Loucy (cell line): ENCODE results near the gene ACSL5.

ENCODE experiments used
- H2AFZ ChIP-seq: fragments of 200-600 bp; sonication (generic); 2 replicates; pipeline ENCODE4 v1.6.0; 2016; ENCODE audit warnings: antibody characterized with exemption, mild to moderate bottlenecking, low read length, moderate library complexity
- H3F3A ChIP-seq: fragments of 200-600 bp; 2 replicates; pipeline ENCODE4 v1.6.0; 2016; ENCODE audit warnings: antibody characterized with exemption, low read depth, mild to moderate bottlenecking
- H3K27me3 ChIP-seq: fragments of 200-600 bp; sonication (generic); 2 replicates; pipeline ENCODE4 v1.6.1; 2014; ENCODE audit warnings: low read length, mild to moderate bottlenecking; ENCODE audit not compliant: insufficient read depth, poor library complexity, severe bottlenecking
- H3K36me3 ChIP-seq: fragments of 200-600 bp; sonication (generic); 2 replicates; pipeline ENCODE4 v1.6.1; 2016; ENCODE audit warnings: low read length; ENCODE audit not compliant: insufficient read depth
- H3K4me1 ChIP-seq: fragments of 200-600 bp; sonication (generic); 2 replicates; pipeline ENCODE4 v1.5.1; 2014; ENCODE audit warnings: low read length, mild to moderate bottlenecking; ENCODE audit not compliant: insufficient read depth, poor library complexity, severe bottlenecking
- H3K4me2 ChIP-seq: fragments of 200-600 bp; sonication (generic); 2 replicates; pipeline ENCODE4 v1.6.0; 2014; ENCODE audit warnings: antibody characterized with exemption, low read length, low read depth, mild to moderate bottlenecking; ENCODE audit not compliant: poor library complexity, severe bottlenecking
- H3K4me3 ChIP-seq: fragments of 200-600 bp; sonication (generic); 2 replicates; pipeline ENCODE4 v1.5.1; 2014; ENCODE audit warnings: low read length, mild to moderate bottlenecking, mixed read lengths; ENCODE audit not compliant: poor library complexity, severe bottlenecking
- H3K79me2 ChIP-seq: fragments of 200-600 bp; sonication (generic); 2 replicates; pipeline ENCODE4 v1.6.1; 2014; ENCODE audit warnings: low read length; ENCODE audit not compliant: insufficient read depth
- H3K9ac ChIP-seq: fragments of 200-600 bp; sonication (generic); 2 replicates; pipeline ENCODE4 v1.6.0; 2014; ENCODE audit warnings: mild to moderate bottlenecking, low read depth, low read length, moderate library complexity; ENCODE audit not compliant: poor library complexity, severe bottlenecking
- H3K9me2 ChIP-seq: fragments of 200-600 bp; sonication (generic); replicated peaks from 2 replicates; pipeline ENCODE4 v1.6.1; 2016; ENCODE audit warnings: low read depth, low read length, mixed read lengths
- H3K9me3 ChIP-seq: fragments of 200-600 bp; sonication (generic); 2 replicates; pipeline ENCODE4 v1.6.1; 2014; ENCODE audit warnings: mild to moderate bottlenecking, antibody characterized with exemption, low read length, low read depth; ENCODE audit not compliant: insufficient read depth
- H4K20me1 ChIP-seq: fragments of 200-600 bp; sonication (generic); 2 replicates; pipeline ENCODE4 v1.6.0; 2014; ENCODE audit warnings: antibody characterized with exemption, low read length, mild to moderate bottlenecking; ENCODE audit not compliant: insufficient read depth, poor library complexity, severe bottlenecking
- CTCF ChIP-seq: fragments of 200-600 bp; sonication (generic); conservative IDR thresholded peaks from 2 replicates; pipeline ENCODE4 v1.5.1; 2014; ENCODE audit warnings: mild to moderate bottlenecking, antibody characterized with exemption, low read length
- EZH2phosphoT487 ChIP-seq: fragments of 200-600 bp; IDR thresholded peaks from 2 replicates; pipeline ENCODE4 v1.6.1; 2018; ENCODE audit warnings: antibody characterized with exemption, mild to moderate bottlenecking, moderate library complexity, borderline replicate concordance

Gene ACSL5

GRCh38 chr10:112352044-112352443 lies 21.9 kb upstream of the ACSL5 start:
- H2AFZ ChIP-seq: no peak overlapping the region
- H3K9me3 ChIP-seq: no peaks in the 10 kb centered on the region
- H3F3A ChIP-seq: no peaks in the 10 kb centered on the region
- H3K36me3 ChIP-seq: no peaks in the 10 kb centered on the region
- H3K79me2 ChIP-seq: no peaks in the 10 kb centered on the region
- no peaks in the 10 kb centered on the region for H3K4me1 ChIP-seq
- no peaks in the 10 kb centered on the region for H4K20me1 ChIP-seq
- no peak overlapping the region for H3K9ac ChIP-seq
- no peaks in the 10 kb centered on the region for H3K9me2 ChIP-seq
- TF ChIP-seq EZH2phosphoT487 (no peak), CTCF (no peak)
- H3K4me3 ChIP-seq: no peak overlapping the region
- H3K4me2 ChIP-seq: no peak overlapping the region
- no peaks in the 10 kb centered on the region for H3K27me3 ChIP-seq

- Histone ChIP-seq H3K9me3 (no peaks in the 10 kb centered on the region), H2AFZ (no peak overlapping the region), H3K4me1 (no peaks in the 10 kb centered on the region), H3K27me3 (no peaks in the 10 kb centered on the region), H4K20me1 (no peaks in the 10 kb centered on the region), H3K9me2 (no peaks in the 10 kb centered on the region), H3K9ac (no peak overlapping the region), H3K36me3 (no peaks in the 10 kb centered on the region), H3K4me3 (no peak overlapping the region), H3F3A (no peaks in the 10 kb centered on the region), H3K4me2 (no peak overlapping the region), H3K79me2 (no peaks in the 10 kb centered on the region)
- no peak for TF ChIP-seq EZH2phosphoT487
Measured at GRCh38 chr10:112353046-112353445, 20.9 kb upstream of the ACSL5 start.

- Histone ChIP-seq H3K9me2 (no peaks in the 10 kb centered on the region), H3K4me1 (no peaks in the 10 kb centered on the region), H3K36me3 (no peaks in the 10 kb centered on the region), H3K79me2 (no peaks in the 10 kb centered on the region), H3K27me3 (no peaks in the 10 kb centered on the region), H4K20me1 (no peaks in the 10 kb centered on the region), H3K9ac (no peak overlapping the region), H3K4me2 (no peak overlapping the region), H3F3A (no peaks in the 10 kb centered on the region), H3K9me3 (no peaks in the 10 kb centered on the region), H3K4me3 (no peak overlapping the region), H2AFZ (no peak overlapping the region)
- TF ChIP-seq EZH2phosphoT487 (no peak), CTCF (no peak)
Measured at GRCh38 chr10:112356686-112357085, 17.2 kb upstream of the ACSL5 start.

GRCh38 chr10:112359606-112360307 lies 14.2 kb upstream of the ACSL5 start:
- Histone ChIP-seq H3K9ac (no peak overlapping the region), H3K36me3 (no peaks in the 10 kb centered on the region), H3K9me3 (no peaks in the 10 kb centered on the region), H3K9me2 (no peaks in the 10 kb centered on the region), H3K4me2 (no peak overlapping the region), H3K27me3 (no peaks in the 10 kb centered on the region), H3K4me3 (no peak overlapping the region), H3F3A (no peaks in the 10 kb centered on the region), H3K79me2 (no peaks in the 10 kb centered on the region), H4K20me1 (no peaks in the 10 kb centered on the region), H2AFZ (no peak overlapping the region), H3K4me1 (no peaks in the 10 kb centered on the region)
- TF ChIP-seq EZH2phosphoT487 (no peak), CTCF (no peak)
